GM12873 (cell line): Measurements from ENCODE around the gene CDK8.

Source experiments
- TF ChIP-seq, protein P1 (sequence below): IDR thresholded peaks from 2 replicates; pipeline ENCODE4 v1.5.1; 2012; ENCODE audit warnings: low read depth, mild to moderate bottlenecking, moderate library complexity, low read length, control low read depth; ENCODE audit not compliant: insufficient read depth; ENCODE audit errors: missing control alignments

Gene CDK8

DNA sequence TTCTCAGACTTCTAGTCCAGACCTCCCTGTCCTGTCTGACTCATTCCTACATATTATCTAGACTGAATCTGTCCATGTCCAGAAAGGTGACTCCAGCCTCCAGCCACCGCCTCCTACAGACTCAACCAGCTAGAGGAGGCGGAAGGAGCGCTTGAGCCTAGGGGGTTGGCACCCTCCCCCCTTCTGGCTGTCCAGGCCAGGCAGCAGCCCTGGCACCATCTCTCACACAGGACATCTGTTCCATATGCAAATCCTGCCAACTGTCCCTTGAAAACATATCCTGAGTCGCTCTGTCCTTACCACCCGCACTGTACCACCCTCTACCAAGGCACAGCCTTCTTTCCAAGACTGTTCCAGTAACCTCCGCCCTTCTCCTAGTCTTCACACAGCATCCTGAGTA is 152.9 kb downstream of the CDK8 start:
- TF ChIP-seq, protein P1, sequence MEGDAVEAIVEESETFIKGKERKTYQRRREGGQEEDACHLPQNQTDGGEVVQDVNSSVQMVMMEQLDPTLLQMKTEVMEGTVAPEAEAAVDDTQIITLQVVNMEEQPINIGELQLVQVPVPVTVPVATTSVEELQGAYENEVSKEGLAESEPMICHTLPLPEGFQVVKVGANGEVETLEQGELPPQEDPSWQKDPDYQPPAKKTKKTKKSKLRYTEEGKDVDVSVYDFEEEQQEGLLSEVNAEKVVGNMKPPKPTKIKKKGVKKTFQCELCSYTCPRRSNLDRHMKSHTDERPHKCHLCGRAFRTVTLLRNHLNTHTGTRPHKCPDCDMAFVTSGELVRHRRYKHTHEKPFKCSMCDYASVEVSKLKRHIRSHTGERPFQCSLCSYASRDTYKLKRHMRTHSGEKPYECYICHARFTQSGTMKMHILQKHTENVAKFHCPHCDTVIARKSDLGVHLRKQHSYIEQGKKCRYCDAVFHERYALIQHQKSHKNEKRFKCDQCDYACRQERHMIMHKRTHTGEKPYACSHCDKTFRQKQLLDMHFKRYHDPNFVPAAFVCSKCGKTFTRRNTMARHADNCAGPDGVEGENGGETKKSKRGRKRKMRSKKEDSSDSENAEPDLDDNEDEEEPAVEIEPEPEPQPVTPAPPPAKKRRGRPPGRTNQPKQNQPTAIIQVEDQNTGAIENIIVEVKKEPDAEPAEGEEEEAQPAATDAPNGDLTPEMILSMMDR: no peak

DNA sequence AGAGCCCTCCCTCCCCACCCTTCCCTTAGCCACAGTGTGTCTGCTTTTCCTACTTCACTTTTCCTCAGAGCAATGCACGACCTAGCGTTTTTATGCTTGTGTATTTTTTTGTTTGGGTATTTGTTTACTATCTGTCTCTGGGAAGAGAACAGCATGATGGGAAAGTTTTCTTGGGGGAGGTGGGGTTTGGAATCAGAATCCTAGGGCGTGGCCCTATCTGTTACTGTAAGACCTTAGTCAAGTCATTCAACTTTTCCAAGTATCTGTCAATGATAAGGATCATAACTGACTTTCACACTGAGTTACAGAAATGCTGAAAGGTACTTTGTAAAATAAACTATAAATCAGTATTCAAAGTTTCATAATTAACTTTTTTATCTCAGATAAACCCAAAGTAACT is 157.3 kb downstream of the CDK8 start:
- TF ChIP-seq, protein P1: no peak

DNA sequence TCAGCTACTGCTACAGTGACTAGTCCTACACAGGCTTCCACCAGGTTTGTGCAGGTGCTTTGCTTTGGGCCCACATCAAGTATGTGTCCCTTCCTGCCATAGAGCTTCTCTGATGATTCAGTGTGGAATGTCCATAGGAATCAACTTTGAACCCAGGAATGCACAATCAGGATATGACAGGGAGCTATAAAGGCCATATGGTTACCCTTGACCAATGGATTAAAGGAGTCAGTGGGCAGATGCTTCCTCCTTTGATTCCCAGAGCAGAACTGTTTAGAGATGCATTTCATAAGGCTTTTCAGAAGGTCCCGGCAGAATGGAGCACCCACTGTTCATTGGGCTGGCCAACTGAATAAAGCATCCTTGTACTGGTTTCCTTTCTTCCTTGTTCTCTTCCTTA is 158.3 kb downstream of the CDK8 start:
- TF ChIP-seq, protein P1: no peak

DNA sequence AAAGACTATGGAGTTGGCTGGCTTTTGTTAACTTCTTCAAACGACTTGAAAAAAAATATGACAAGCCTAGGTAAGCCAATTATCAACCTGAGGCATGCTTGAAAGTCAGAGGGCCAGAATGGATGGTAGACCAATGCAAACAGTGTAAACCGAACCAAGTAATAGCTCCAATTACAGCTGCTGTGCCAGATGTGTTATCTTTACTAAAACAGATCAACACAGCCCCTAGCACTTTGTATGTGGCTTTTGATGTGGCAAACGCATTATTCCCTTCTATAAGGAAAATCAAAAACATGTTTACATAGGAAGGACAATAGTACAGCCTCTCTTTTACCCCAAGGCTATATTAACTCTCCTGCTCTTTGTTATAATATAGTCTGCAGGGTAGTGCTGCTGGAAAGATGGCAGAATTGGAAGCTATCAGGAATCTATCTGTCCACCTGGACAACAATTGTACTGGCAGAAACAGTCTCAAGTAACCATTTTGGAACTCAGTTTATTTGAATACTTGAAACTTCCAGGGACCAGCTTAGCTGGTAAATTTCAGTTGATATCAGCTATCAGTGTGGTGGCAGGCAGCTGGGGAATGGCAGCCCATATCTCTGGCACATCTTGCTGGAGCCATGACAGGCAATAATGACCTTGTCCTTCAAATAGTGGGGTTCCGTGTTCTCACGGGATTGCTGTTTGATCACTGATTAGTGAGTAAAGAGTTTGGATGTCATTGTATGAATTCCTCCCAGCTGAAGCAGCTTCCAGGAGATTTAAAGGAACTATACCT is 159.2 kb downstream of the CDK8 start:
- TF ChIP-seq, protein P1: no peak

DNA sequence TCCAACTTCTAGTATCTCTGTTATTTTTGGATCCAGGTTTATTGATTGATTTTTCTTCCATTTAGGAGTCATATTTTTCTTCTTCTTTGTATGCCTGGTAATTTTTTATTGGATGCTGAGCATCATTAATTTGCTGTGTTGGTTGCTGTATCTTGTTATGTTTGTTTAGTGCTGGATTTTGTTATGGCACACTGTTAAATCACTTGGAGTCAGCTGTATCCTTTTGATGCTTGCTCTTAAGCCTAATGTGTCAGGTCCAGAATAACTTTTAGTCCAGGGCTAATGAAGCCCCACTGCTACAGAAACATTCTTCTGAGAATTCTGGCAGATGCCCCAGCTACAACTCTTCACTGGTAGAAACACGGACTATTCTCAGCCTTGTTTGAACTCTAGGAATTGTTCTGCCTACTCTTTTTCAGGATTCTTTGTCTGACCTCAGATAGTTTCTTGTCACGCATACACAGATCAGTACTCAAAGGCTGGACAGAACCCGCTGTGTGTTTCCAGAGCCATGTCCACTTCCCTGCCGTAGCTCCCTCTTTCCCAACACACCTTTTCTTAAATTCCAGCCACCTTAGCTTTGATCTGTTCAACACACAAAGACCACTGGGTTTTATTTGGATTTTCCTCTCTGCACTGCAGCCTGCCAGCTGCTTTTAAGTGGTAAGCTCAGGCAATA is 166.5 kb downstream of the CDK8 start:
- TF ChIP-seq, protein P1: no peak

DNA sequence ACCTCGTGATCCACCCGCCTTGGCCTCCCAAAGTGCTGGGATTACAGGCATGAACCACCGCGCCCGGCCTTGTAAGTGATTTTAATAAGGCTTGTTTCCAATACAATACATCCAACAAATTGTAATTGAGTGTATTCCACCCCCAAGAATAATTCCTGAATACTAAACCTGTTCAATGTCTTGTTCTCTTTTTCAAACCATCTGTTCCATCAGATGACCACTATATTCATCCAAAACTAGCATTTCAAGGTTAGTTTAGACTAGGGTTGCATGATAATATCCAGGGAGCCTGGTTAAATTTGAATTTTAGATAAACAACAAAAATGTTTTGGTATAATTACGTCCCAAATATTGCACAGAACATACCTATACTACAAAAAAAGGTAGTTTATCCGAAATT is 168.1 kb downstream of the CDK8 start:
- TF ChIP-seq, protein P1: no peak

DNA sequence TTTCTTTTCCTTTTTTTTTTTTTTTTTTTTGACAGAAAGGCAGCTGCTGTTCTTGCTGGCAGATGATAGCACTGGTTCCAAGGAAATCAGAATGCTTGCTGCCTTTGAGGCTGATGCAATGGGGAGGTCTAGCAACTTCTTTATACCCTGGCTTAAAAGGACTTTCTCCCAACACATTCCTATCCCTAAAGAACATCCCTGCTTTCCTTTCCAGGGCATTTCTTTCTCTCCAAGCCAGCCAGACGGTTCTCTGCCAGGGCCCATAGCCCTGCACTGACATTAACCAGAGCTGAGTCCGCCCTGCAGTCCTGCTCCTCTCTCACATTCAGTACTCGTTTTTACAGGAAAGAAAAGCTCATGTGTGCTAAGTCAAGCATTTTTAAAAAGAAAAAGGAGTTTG is 169.7 kb downstream of the CDK8 start:
- TF ChIP-seq, protein P1: no peak
